Activated T-cell treated with anti-CD3 and anti-CD28 coated beads, Interleukin-2, amount 50 U/mL, for 24 hours (primary cell): ENCODE data around the gene STK26.
"Not testable (repeated sequence)": the region's sequence is repeated elsewhere in the genome, so short reads cannot be mapped to it uniquely, and the experiment has no call there.

Source experiments
- DNase-seq: peaks from one replicate; pipeline ENCODE4 v3.0.0-alpha.2; 2020
- H3K27ac Mint-ChIP-seq: 2 replicates; pipeline ENCODE4 v1.8.0; 2020; ENCODE audit warnings: mild to moderate bottlenecking, mixed read lengths
- H3K27me3 Mint-ChIP-seq: 2 replicates; pipeline ENCODE4 v1.8.0; 2020; ENCODE audit warnings: mixed read lengths
- H3K36me3 Mint-ChIP-seq: 2 replicates; pipeline ENCODE4 v1.8.0; 2020; ENCODE audit warnings: low read depth, mixed read lengths
- H3K4me1 Mint-ChIP-seq: 2 replicates; pipeline ENCODE4 v1.8.0; 2020; ENCODE audit warnings: low read depth, mixed read lengths
- H3K4me3 Mint-ChIP-seq: 2 replicates; pipeline ENCODE4 v1.8.0; 2020; ENCODE audit warnings: mild to moderate bottlenecking, moderate library complexity, mixed read lengths
- H3K9me3 Mint-ChIP-seq: 2 replicates; pipeline ENCODE4 v1.8.0; 2020; ENCODE audit warnings: mixed read lengths

Gene STK26

GRCh38 chrX:132094164-132094563 is 71.1 kb downstream of the STK26 start:
- peaks cover 5% of the 10 kb centered on the region for H3K4me1 Mint-ChIP-seq

GRCh38 chrX:132098704-132099103 is 75.6 kb downstream of the STK26 start:
- H3K9me3 Mint-ChIP-seq, H3K27ac Mint-ChIP-seq: not testable (repeated sequence)
- peaks cover 29% of the 10 kb centered on the region for H3K27me3 Mint-ChIP-seq

More at GRCh38 chrX:132094164-132094563, 71.1 kb downstream of the STK26 start:
- Mint-ChIP-seq H3K27ac (no peak overlapping the region), H3K9me3 (no peaks in the 10 kb centered on the region), H3K36me3 (no peaks in the 10 kb centered on the region), H3K4me3 (no peak overlapping the region), H3K27me3 (peaks cover 51% of the 10 kb centered on the region)
- DNase-seq = no peak

GRCh38 chrX:132101206-132101605 is 78.1 kb downstream of the STK26 start:
- no peak for DNase-seq
- no peak overlapping the region for H3K4me3 Mint-ChIP-seq
- H3K4me1 Mint-ChIP-seq = no peaks in the 10 kb centered on the region
- H3K9me3 Mint-ChIP-seq = no peaks in the 10 kb centered on the region
- H3K27me3 Mint-ChIP-seq = peaks cover 22% of the 10 kb centered on the region
- no peak overlapping the region for H3K27ac Mint-ChIP-seq
- H3K36me3 Mint-ChIP-seq = no peaks in the 10 kb centered on the region

More at GRCh38 chrX:132098704-132099103, 75.6 kb downstream of the STK26 start:
- not testable (repeated sequence) for H3K4me1 Mint-ChIP-seq, H3K4me3 Mint-ChIP-seq, H3K36me3 Mint-ChIP-seq, DNase-seq

- H3K4me3 Mint-ChIP-seq = no peak overlapping the region
- peaks cover 20% of the 10 kb centered on the region for H3K27me3 Mint-ChIP-seq
- no peaks in the 10 kb centered on the region for H3K36me3 Mint-ChIP-seq
- no peaks in the 10 kb centered on the region for H3K9me3 Mint-ChIP-seq
- no peaks in the 10 kb centered on the region for H3K4me1 Mint-ChIP-seq
- DNase-seq = no peak
- H3K27ac Mint-ChIP-seq = no peak overlapping the region
Observed at GRCh38 chrX:132101799-132102198, 78.7 kb downstream of the STK26 start.

- no peak overlapping the region for H3K4me3 Mint-ChIP-seq
- DNase-seq = no peak
- no peaks in the 10 kb centered on the region for H3K4me1 Mint-ChIP-seq
- no peaks in the 10 kb centered on the region for H3K9me3 Mint-ChIP-seq
- H3K27ac Mint-ChIP-seq = no peak overlapping the region
- no peaks in the 10 kb centered on the region for H3K36me3 Mint-ChIP-seq
- peaks cover 19% of the 10 kb centered on the region for H3K27me3 Mint-ChIP-seq
Observed at GRCh38 chrX:132107291-132107690, 84.2 kb downstream of the STK26 start.

GRCh38 chrX:132114607-132115006 is 91.5 kb downstream of the STK26 start:
- H3K36me3 Mint-ChIP-seq = no peaks in the 10 kb centered on the region
- no peaks in the 10 kb centered on the region for H3K4me1 Mint-ChIP-seq
- no peaks in the 10 kb centered on the region for H3K9me3 Mint-ChIP-seq
- no peak overlapping the region for H3K27ac Mint-ChIP-seq
- H3K4me3 Mint-ChIP-seq = no peak overlapping the region
- H3K27me3 Mint-ChIP-seq = peaks cover 34% of the 10 kb centered on the region
- no peak for DNase-seq

GRCh38 chrX:132115792-132116191 is 92.7 kb downstream of the STK26 start:
- no peaks in the 10 kb centered on the region for H3K9me3 Mint-ChIP-seq
- no peaks in the 10 kb centered on the region for H3K4me1 Mint-ChIP-seq
- peaks cover 34% of the 10 kb centered on the region for H3K27me3 Mint-ChIP-seq
- no peaks in the 10 kb centered on the region for H3K36me3 Mint-ChIP-seq
- H3K27ac Mint-ChIP-seq = no peak overlapping the region
- DNase-seq = no peak
- H3K4me3 Mint-ChIP-seq = no peak overlapping the region

- H3K9me3 Mint-ChIP-seq = no peaks in the 10 kb centered on the region
- H3K4me3 Mint-ChIP-seq = no peak overlapping the region
- H3K27me3 Mint-ChIP-seq = peaks cover 36% of the 10 kb centered on the region
- H3K4me1 Mint-ChIP-seq = no peaks in the 10 kb centered on the region
- DNase-seq = no peak
- no peak overlapping the region for H3K27ac Mint-ChIP-seq
- no peaks in the 10 kb centered on the region for H3K36me3 Mint-ChIP-seq
Observed at GRCh38 chrX:132118358-132118757, 95.3 kb downstream of the STK26 start.

- H3K9me3 Mint-ChIP-seq = no peaks in the 10 kb centered on the region
- no peaks in the 10 kb centered on the region for H3K4me1 Mint-ChIP-seq
- H3K4me3 Mint-ChIP-seq = no peak overlapping the region
Observed at GRCh38 chrX:132119283-132119682, 96.2 kb downstream of the STK26 start.

GRCh38 chrX:132119821-132120515 is 96.9 kb downstream of the STK26 start:
- no peaks in the 10 kb centered on the region for H3K4me1 Mint-ChIP-seq
- no peaks in the 10 kb centered on the region for H3K36me3 Mint-ChIP-seq
- peaks cover 38% of the 10 kb centered on the region for H3K27me3 Mint-ChIP-seq
- no peak for DNase-seq
- no peaks in the 10 kb centered on the region for H3K9me3 Mint-ChIP-seq
- H3K27ac Mint-ChIP-seq = no peak overlapping the region
- no peak overlapping the region for H3K4me3 Mint-ChIP-seq

More at GRCh38 chrX:132119283-132119682, 96.2 kb downstream of the STK26 start:
- H3K27me3 Mint-ChIP-seq = peaks cover 37% of the 10 kb centered on the region
- H3K27ac Mint-ChIP-seq = no peak overlapping the region
- DNase-seq = no peak
- no peaks in the 10 kb centered on the region for H3K36me3 Mint-ChIP-seq

GRCh38 chrX:132120913-132121312 is 97.8 kb downstream of the STK26 start:
- H3K36me3 Mint-ChIP-seq = no peaks in the 10 kb centered on the region
- no peak overlapping the region for H3K27ac Mint-ChIP-seq
- H3K9me3 Mint-ChIP-seq = no peaks in the 10 kb centered on the region
- H3K4me1 Mint-ChIP-seq = no peaks in the 10 kb centered on the region
- no peak overlapping the region for H3K4me3 Mint-ChIP-seq
- peaks cover 47% of the 10 kb centered on the region for H3K27me3 Mint-ChIP-seq
- no peak for DNase-seq
